SK-N-SH treated with all-trans-retinoic acid at 6 μM for 48 hours (cell line): Measurements from ENCODE around the gene MUL1.

Experiments used
- CREB5 ChIP-seq: fragments of 250-450 bp; sonication (Bioruptor Pico); IDR thresholded peaks from 2 replicates; pipeline ENCODE4 v1.5.1; 2020; ENCODE audit warnings: low read depth, mild to moderate bottlenecking, moderate library complexity
- CSDC2 ChIP-seq: fragments of 250-450 bp; sonication (Bioruptor Pico); IDR thresholded peaks from 2 replicates; pipeline ENCODE4 v1.5.0; 2020; ENCODE audit warnings: mild to moderate bottlenecking, moderate library complexity
- ISL1 ChIP-seq: fragments of 250-450 bp; sonication (Bioruptor Pico); IDR thresholded peaks from 2 replicates; pipeline ENCODE4 v2.1.2; 2022; ENCODE audit warnings: mild to moderate bottlenecking, moderate library complexity
- OSR1 ChIP-seq: fragments of 250-450 bp; sonication (Bioruptor Pico); IDR thresholded peaks from 2 replicates; pipeline ENCODE4 v1.8.0; 2022; ENCODE audit warnings: moderate library complexity, mild to moderate bottlenecking, inconsistent platforms
- PATZ1 ChIP-seq: fragments of 250-450 bp; sonication (Bioruptor Pico); IDR thresholded peaks from 2 replicates; pipeline ENCODE4 v1.8.0; 2020; ENCODE audit warnings: mild to moderate bottlenecking, moderate library complexity, borderline replicate concordance
- POU6F1 ChIP-seq: fragments of 250-450 bp; sonication (Bioruptor Pico); IDR thresholded peaks from 2 replicates; pipeline ENCODE4 v1.8.0; 2021; ENCODE audit warnings: low read depth, mild to moderate bottlenecking, moderate library complexity, borderline replicate concordance
- SNAI2 ChIP-seq: fragments of 250-450 bp; sonication (Bioruptor Pico); IDR thresholded peaks from 2 replicates; pipeline ENCODE4 v1.5.0; 2020; ENCODE audit warnings: mild to moderate bottlenecking, moderate library complexity
- TCF4 ChIP-seq: fragments of 250-450 bp; sonication (Bioruptor Pico); IDR thresholded peaks from 2 replicates; pipeline ENCODE4 v1.8.0; 2021; ENCODE audit warnings: mild to moderate bottlenecking, moderate library complexity, borderline replicate concordance
- ZFP3 ChIP-seq: fragments of 250-450 bp; sonication (Bioruptor Pico); IDR thresholded peaks from 2 replicates; pipeline ENCODE4 v1.5.0; 2020; ENCODE audit warnings: mild to moderate bottlenecking, moderate library complexity
- ZNF565 ChIP-seq: fragments of 450-650 bp; formaldehyde crosslinking; conservative IDR thresholded peaks from 2 replicates; pipeline ENCODE4 v1.5.0; 2020; ENCODE audit warnings: low read depth, mild to moderate bottlenecking, moderate library complexity

- TF ChIP-seq PATZ1 (CRISPR knock-in tag) (no peak), SNAI2 (CRISPR knock-in tag) (no peak), ZNF565 (no peak), OSR1 (CRISPR knock-in tag) (no peak), CREB5 (CRISPR knock-in tag) (no peak), POU6F1 (CRISPR knock-in tag) (no peak), TCF4 (CRISPR knock-in tag) (no peak), ISL1 (CRISPR knock-in tag) (no peak), ZFP3 (CRISPR knock-in tag) (no peak), CSDC2 (CRISPR knock-in tag) (no peak)
Observed at GRCh38 chr1:20474996-20475395, 33.0 kb downstream of the MUL1 start.
